Suprapubic skin (tissue), 3 donors: ENCODE measurements around the gene SNRPA.

Source experiments
- CTCF ChIP-seq, 2 donors: fragments of 200-600 bp in 1 of 2; fragments of 450-650 bp in 1 of 2; sonication (generic) in 1 of 2; IDR thresholded peaks; one replicate each; pipeline ENCODE4 v1.5.1; 2016 to 2019; ENCODE audit warnings: antibody characterized with exemption in 2 of 2, mild to moderate bottlenecking in 1 of 2, moderate library complexity in 1 of 2
- POLR2A ChIP-seq, 2 donors: fragments of 450-650 bp; IDR thresholded peaks; one replicate each; pipeline ENCODE4 v1.6.1; 2017; ENCODE audit warnings: antibody characterized with exemption in 2 of 2, mild to moderate bottlenecking in 2 of 2, moderate library complexity in 2 of 2

- TF ChIP-seq CTCF (IDR thresholded peaks at IDR 0.05) (no peak), POLR2A (IDR thresholded peaks at IDR 0.05) (no peak)
Measured at GRCh38 chr19:40709817-40710216, 41.2 kb upstream of the SNRPA start.
